Activated T-helper 1 cell treated with anti-CD3 and anti-CD28 coated beads, Interleukin-2, amount 50 U/mL, for 16 hours (primary cell): Measurements from ENCODE around the gene INPP5E.

Experiments used
- DNase-seq, 2 donors: peaks; one replicate each; pipeline ENCODE4 v3.0.0-alpha.2; 2020; ENCODE audit warnings: low read depth in 1 of 2, low spot score in 1 of 2

The INPP5E gene

GRCh38 chr9:136439481-136440408 lies at the start of gene INPP5E:
INPP5E (minus strand) TSS chr9:136439845; CDS start chr9:136439419, 426 bp downstream.
- peak; percentile 77 to 79 for DNase-seq

- peak; percentile 63 to 64 for DNase-seq
Observed at GRCh38 chr9:136488247-136489214, 48.9 kb upstream of the INPP5E start.

- DNase-seq, result no peak
Observed at GRCh38 chr9:136487672-136488071, 48.0 kb upstream of the INPP5E start.

- DNase-seq, result no peak
Observed at GRCh38 chr9:136486823-136487620, 47.4 kb upstream of the INPP5E start.

- no peak for DNase-seq
Observed at GRCh38 chr9:136486131-136486530, 46.5 kb upstream of the INPP5E start.

GRCh38 chr9:136485049-136486045 lies 45.7 kb upstream of the INPP5E start:
- peak; percentile 71 to 78 for DNase-seq

- peak in 1 of 2 donors; percentile 20 for DNase-seq
Observed at GRCh38 chr9:136484153-136485048, 44.8 kb upstream of the INPP5E start.

GRCh38 chr9:136483589-136484152 lies 44.0 kb upstream of the INPP5E start:
- peak; percentile 91 to 95 for DNase-seq

- peak; percentile 100 for DNase-seq
Observed at GRCh38 chr9:136482793-136483588, 43.3 kb upstream of the INPP5E start, which contains the start of gene SEC16A. SEC16A (minus strand) TSS chr9:136483040; CDS start chr9:136477615, 5,425 bp downstream.

GRCh38 chr9:136482046-136482792 lies 42.6 kb upstream of the INPP5E start:
- no peak for DNase-seq

GRCh38 chr9:136481558-136481957 lies 41.9 kb upstream of the INPP5E start:
- DNase-seq, result no peak

- DNase-seq, result no peak
Observed at GRCh38 chr9:136476369-136477150, 36.9 kb upstream of the INPP5E start.

- DNase-seq, result no peak
Observed at GRCh38 chr9:136474974-136475865, 35.6 kb upstream of the INPP5E start.

- no peak for DNase-seq
Observed at GRCh38 chr9:136474021-136474640, 34.5 kb upstream of the INPP5E start.
